GM18517 (cell line): ENCODE data around the gene PLIN5.
"Not testable (repeated sequence)": the region's sequence is repeated elsewhere in the genome, so short reads cannot be mapped to it uniquely, and the experiment has no call there.

ENCODE experiments used
- ATAC-seq: cut with Tn5 transposase; IDR thresholded peaks from one replicate; pipeline ENCODE4 v1.9.1; 2021; ENCODE audit warnings: mild to moderate bottlenecking, moderate library complexity; ENCODE audit not compliant: unreplicated experiment

Gene PLIN5

GRCh38 chr19:4568886-4569285 is 33.9 kb upstream of the PLIN5 start:
- no peak for ATAC-seq

- no peak for ATAC-seq
Measured at GRCh38 chr19:4567584-4568071, 32.6 kb upstream of the PLIN5 start.

- ATAC-seq, result no peak
Measured at GRCh38 chr19:4566402-4567051, 31.5 kb upstream of the PLIN5 start.

DNA sequence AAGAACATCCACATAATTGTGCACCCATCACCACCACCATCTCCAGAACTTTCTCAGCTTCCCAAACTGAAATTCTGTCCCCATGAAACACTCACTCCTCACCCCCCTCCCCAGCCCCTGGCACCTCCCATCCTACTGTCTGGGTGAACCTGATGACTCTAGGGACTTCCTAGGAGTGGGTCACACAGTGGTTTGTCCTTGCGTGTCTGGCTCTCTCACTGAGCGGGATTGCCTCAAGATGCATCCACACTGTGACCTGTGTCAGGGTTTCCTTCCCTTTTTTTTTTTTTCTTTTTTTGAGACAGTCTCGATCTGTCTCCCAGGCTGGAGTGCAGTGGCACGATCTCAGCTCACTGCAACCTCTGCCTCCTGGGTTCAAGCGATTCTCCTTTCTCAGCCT is 28.5 kb upstream of the PLIN5 start:
- ATAC-seq, result not testable (repeated sequence)

- not testable (repeated sequence) for ATAC-seq
Measured at GRCh38 chr19:4562085-4562484, 27.1 kb upstream of the PLIN5 start.

- ATAC-seq, result no peak
Measured at GRCh38 chr19:4559569-4559968, 24.5 kb upstream of the PLIN5 start, which contains the start of gene SEMA6B. Gene SEMA6B, minus strand, starts transcription at chr19:4559684. Its CDS starts 1,227 bp downstream, at chr19:4558457.

- no peak for ATAC-seq
Measured at GRCh38 chr19:4557971-4558941, 23.2 kb upstream of the PLIN5 start.

DNA sequence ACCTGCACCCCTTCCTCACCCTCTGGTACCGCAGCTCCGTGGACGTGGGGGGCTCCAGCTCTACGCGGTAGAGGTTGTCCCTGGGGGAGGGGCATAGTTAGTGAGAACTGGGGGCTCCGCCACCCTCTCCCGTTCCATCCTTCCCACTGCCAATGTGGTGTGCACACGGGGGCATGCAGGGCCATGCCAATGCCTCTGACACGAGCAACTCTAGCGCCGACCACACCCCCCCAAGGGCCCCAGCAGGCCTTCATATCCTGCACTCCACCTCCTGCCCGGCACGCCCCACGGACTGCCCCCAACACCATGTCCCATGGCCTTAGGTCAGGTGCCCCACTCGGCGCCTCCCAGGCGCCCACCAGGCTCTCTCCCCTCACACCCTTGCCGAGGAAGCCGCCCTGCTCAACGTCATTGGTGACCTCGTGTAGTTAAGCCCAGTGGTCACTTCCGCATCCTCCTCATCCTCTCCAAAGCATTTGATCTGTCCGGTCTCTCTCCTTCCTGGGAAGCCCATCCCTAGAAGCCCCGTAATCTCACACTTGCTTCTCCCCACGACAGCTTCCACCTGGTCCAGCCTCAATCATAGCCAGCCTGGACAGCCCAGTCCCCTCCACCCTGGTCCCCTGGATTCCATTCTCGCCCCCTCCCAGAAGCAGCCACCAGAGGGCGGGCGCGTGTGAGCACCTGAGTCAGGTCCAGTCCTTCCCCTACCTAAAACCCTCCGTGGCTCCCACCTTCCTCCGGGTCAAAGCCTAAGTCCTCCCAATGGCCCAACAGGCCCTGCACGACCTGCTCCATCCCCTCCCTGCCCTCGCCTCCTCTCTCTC is 22.3 kb upstream of the PLIN5 start:
- ATAC-seq, result no peak

DNA sequence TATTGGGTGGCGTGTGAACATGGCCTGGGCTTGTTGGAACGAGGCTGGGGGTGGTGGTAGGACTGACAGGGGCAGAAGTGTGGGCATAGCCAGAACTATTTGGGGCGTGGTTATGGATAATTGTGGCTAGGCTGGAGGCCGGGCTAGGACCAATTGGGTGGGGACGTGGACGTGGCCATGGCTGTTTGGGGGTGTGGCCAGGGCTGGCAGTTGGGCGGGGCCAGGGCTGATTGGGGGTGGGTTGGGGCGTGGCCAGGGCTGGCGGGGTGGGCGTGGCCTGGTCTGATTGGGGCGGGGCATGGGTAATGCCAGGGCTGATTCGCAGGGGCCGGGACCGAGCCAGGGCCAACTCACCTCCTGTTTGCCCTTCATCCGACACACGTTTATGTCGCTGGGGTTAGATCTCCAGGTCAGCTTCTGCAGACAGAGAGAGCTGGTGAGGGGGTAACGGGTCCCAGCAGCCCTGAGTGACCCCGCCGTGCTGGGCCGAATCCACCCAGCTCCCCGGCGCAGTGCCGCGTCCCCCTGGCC is 21.6 kb upstream of the PLIN5 start:
- ATAC-seq, result no peak

DNA sequence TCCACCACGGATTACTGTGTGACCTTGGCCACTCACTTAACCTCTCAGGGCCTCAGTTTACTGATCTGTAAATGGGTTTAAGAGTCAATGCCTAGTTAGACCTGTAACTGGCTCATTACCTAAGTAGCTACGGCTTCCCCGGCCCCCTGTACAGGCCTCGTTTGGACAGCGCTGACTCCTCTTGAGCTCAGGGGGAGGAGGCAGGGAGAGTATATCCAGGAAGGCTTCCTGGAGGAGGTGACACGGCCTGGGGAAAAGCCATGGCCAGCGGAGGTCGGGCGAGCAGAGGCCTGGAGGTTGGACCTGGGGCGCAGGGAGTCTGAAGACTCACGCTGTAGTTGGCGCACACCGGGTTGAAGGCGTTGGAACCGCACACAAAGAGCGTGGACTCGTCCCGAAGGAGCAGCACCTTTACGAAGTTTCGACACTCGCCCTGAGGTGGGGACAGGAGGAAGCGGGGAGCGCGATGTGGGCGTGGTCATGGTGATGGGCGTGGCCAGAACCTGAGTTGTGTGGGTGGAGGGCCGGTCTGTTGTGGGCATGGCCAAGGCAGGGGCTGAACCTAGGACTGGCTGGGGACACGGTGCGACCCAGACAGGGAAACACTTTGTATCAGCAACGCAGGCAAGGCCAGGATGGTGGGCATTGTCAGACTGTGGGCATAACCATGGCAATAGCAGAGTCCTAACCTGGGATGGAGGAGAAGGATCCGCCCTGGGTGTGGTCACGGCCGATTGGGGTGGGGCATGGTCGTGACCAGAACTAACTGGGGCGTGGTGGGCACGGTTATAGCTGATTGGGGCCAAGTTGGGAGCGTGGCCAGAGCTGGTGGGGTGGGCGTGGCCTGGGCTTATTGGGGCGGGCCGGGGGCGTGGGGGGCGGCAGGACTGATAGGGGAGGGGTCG is 20.9 kb upstream of the PLIN5 start:
- no peak for ATAC-seq

- ATAC-seq, result no peak
Measured at GRCh38 chr19:4554717-4555116, 19.7 kb upstream of the PLIN5 start.

- ATAC-seq, result no peak
Measured at GRCh38 chr19:4553775-4554174, 18.8 kb upstream of the PLIN5 start.

- no peak for ATAC-seq
Measured at GRCh38 chr19:4553092-4553695, 18.2 kb upstream of the PLIN5 start.

GRCh38 chr19:4552525-4552819 is 17.4 kb upstream of the PLIN5 start:
- no peak for ATAC-seq

DNA sequence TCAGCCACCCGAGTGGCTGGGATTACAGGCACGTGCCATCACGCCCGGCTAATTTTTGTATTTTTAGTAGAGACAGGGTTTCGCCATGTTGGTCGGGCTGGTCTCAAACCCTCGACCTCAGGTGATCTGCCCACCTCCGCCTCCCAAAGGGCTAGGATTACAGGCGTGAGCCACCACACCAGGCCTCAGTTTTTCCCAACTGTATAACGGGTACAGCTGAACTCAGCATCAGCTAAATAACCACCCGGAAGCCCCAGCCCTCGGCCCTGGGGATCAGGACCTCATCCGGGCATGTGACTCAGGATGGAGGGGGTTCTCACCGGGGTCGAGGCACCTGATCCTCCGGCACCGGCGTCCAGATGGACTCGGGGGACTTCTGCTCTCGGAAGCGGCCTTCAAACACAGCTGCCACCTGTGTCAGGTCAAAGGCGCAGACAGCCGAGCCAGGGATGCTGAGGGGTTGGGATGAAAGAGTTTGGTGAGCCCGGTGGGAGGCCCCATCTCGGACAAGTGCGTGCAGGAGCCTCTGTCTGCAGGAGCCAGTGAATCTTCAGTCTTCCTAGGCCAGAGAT is 15.5 kb upstream of the PLIN5 start:
- ATAC-seq, result no peak

DNA sequence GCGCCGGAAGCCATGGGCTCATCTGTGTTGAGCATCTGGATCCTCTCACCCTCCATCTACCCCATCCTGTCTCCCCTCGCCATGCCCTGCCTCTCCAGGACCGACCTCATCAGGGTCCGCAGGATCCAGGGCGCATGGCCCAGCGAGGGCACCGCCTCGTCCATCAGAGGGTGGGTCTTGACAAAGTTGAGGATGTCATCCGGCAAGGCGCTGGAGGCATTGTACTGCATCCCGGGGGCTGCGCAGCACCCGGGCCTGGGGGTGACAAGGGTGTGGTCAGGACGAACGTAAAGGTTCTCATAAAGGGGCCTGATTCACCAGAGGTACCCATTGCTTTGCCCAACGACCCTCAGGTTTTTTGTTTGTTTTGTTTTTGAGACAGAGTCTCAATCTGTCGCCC is 15.0 kb upstream of the PLIN5 start:
- ATAC-seq, result no peak

- ATAC-seq, result no peak
Measured at GRCh38 chr19:4548238-4548584, 13.2 kb upstream of the PLIN5 start.

DNA sequence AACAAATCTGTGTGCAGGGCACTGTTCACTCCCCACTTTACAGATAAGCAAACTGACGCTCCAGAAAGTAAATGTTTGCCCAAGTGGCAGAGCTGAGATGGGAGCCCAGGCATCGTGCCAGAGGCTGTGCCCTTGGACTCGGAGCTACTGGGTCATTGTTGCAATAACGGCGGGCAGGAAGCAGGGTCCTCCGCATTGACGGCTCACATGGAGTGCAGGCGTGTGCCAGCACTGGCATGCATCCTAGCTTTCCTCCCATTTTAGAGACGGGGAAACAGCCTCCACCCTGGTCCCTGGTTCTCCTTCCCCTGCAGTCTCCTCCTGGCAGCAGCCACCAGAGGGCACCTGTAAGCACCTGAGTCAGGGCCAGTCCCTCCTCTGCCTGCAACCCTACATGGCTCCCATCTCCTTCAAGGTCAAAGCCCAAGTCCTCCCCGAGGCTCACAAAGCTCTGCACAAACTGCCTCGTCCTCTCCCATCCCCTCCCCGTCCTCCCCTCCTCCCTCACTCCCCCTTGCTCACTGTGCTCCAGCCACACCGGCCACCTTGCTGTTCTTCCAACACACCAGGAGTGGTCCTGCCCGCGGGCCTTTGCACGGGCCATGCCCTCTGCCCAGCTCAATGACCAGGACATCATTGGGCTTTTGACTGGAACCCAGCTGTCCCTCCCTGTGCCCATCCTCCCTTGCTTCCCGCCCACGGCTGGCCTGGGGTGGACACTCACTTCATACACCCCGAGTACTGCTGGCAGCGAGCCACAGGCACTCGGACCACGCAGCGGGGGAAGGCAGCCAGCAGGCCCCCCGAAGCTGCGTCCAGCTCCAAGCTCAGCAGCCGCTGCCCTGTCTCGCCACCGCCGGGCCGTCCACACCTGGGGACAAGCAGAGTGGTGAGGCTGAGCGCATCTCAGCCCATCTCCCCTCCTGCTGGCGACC is 12.5 kb upstream of the PLIN5 start:
- ATAC-seq, result no peak
